ENCODE data around the gene KCNC2.

GRCh38 chr12:75183967-75184366 lies 25.7 kb downstream of the KCNC2 start:
- no peak for TF ChIP-seq ZNF274 (IDR thresholded peaks at IDR 0.05; ENCODE audit: low read depth, low read length)
- no peak for TF ChIP-seq YY1 (IDR thresholded peaks at IDR 0.05; ENCODE audit: insufficient read depth, insufficient read length)
- TF ChIP-seq SUZ12 (IDR thresholded peaks at IDR 0.05; ENCODE audit: extremely low read depth, insufficient read depth, insufficient read length) = no peak
